Caco-2 (cell line): ENCODE measurements around the gene MYL3. TPM values are rescaled to one million over a fixed set of nuclear protein-coding genes. Genes with fewer than 3 reads are reported as not detected.
"Not testable (repeated sequence)": the region's sequence is repeated elsewhere in the genome, so short reads cannot be mapped to it uniquely, and the experiment has no call there.

Experiments
- BruUV-seq: library from RNA; stranded (reverse); fragments of 400-500 nt; replicated peaks from 2 replicates; lab custom pipeline; 2021; lab: Mats Ljungman, UMichigan
- CTCF ChIA-PET: fragments of 300-600 bp; sonication (Branson Sonifier 250); formaldehyde crosslinking; loops from one replicate; lab custom pipeline; 2022; ENCODE audit warnings: antibody characterized with exemption; lab: Charles Lee
- POLR2A ChIA-PET: fragments of 300-600 bp; sonication (Branson Sonifier 250); formaldehyde crosslinking; loops from one replicate; lab custom pipeline; 2022; ENCODE audit warnings: antibody characterized with exemption; lab: Charles Lee
- DNase-seq, 2 experiments: peaks; one replicate each; pipeline versions ENCODE4 v3.0.0 to v3.0.0-alpha.2; 2020 to 2022
- H3K27me3 ChIP-seq: replicated peaks from 2 replicates; pipeline ENCODE4 v1.6.0; 2011; ENCODE audit warnings: low read length; ENCODE audit not compliant: control insufficient read depth, insufficient read depth
- H3K36me3 ChIP-seq: 2 replicates; pipeline ENCODE4 v1.5.1; 2011; ENCODE audit warnings: low read length; ENCODE audit not compliant: control insufficient read depth, insufficient read depth
- H3K4me1 ChIP-seq: fragments of 250-450 bp; sonication (Bioruptor Pico); 2 replicates; pipeline ENCODE4 v1.5.1; 2020; ENCODE audit warnings: mild to moderate bottlenecking
- H3K4me3 ChIP-seq: 2 replicates; pipeline ENCODE4 v1.5.1; 2011; ENCODE audit warnings: low read depth, mild to moderate bottlenecking, control low read depth, low read length
- H3K9me3 ChIP-seq: fragments of 250-450 bp; sonication (Bioruptor Pico); 2 replicates; pipeline ENCODE4 v1.5.1; 2020; ENCODE audit warnings: mild to moderate bottlenecking, moderate library complexity
- H3K27ac Mint-ChIP-seq: one replicate; pipeline ENCODE4 v1.8.0; 2022; ENCODE audit warnings: mixed read lengths; ENCODE audit not compliant: unreplicated experiment
- H3K27me3 Mint-ChIP-seq: one replicate; pipeline ENCODE4 v1.8.0; 2022; ENCODE audit warnings: mixed read lengths; ENCODE audit not compliant: insufficient read depth, unreplicated experiment
- H3K36me3 Mint-ChIP-seq: one replicate; pipeline ENCODE4 v1.8.0; 2022; ENCODE audit warnings: mild to moderate bottlenecking, mixed read lengths; ENCODE audit not compliant: insufficient read depth, unreplicated experiment
- H3K4me1 Mint-ChIP-seq: one replicate; pipeline ENCODE4 v1.8.0; 2022; ENCODE audit warnings: low read depth, mixed read lengths; ENCODE audit not compliant: unreplicated experiment
- H3K4me3 Mint-ChIP-seq: one replicate; pipeline ENCODE4 v1.8.0; 2022; ENCODE audit warnings: mild to moderate bottlenecking, moderate library complexity, mixed read lengths; ENCODE audit not compliant: unreplicated experiment
- H3K9me3 Mint-ChIP-seq: one replicate; pipeline ENCODE4 v1.8.0; 2022; ENCODE audit warnings: mixed read lengths; ENCODE audit not compliant: unreplicated experiment
- intact Hi-C: fragments of 100-400 bp; cut with micrococcal nuclease; formaldehyde crosslinking; loops from one replicate; pipeline ENCODE4 v1.10.0; 2022; ENCODE audit not compliant: unreplicated experiment
- total RNA-seq: library from RNA; stranded (reverse); gene quantifications from 2 replicates; pipeline ENCODE4 v1.2.3, GENCODE V29; 2022
- TF ChIP-seq, protein P1 (sequence below), 2 experiments: fragments of 200-600 bp in 1 of 2; IDR thresholded peaks; 1 replicate in 1 of 2; 2 replicates in 1 of 2; pipeline versions ENCODE4 v1.5.1 to v1.8.0; 2011 to 2022; ENCODE audit warnings: antibody characterized with exemption in 1 of 2, control low read depth in 1 of 2, inconsistent platforms in 1 of 2, low read depth in 1 of 2, low read length in 1 of 2, mild to moderate bottlenecking in 1 of 2, moderate library complexity in 1 of 2; ENCODE audit not compliant: insufficient read depth in 1 of 2, severe bottlenecking in 1 of 2, unreplicated experiment in 1 of 2

Gene MYL3
- total RNA-seq, 1 experiment from 2014 or later = 13.8 TPM

- no TSS peak for BruUV-seq
- ChIA-PET POLR2A (no interaction called here), CTCF (no interaction called here)
These were observed 37.8 kb downstream of the MYL3 start for GRCh38 chr3:46825450-46825849.

DNA sequence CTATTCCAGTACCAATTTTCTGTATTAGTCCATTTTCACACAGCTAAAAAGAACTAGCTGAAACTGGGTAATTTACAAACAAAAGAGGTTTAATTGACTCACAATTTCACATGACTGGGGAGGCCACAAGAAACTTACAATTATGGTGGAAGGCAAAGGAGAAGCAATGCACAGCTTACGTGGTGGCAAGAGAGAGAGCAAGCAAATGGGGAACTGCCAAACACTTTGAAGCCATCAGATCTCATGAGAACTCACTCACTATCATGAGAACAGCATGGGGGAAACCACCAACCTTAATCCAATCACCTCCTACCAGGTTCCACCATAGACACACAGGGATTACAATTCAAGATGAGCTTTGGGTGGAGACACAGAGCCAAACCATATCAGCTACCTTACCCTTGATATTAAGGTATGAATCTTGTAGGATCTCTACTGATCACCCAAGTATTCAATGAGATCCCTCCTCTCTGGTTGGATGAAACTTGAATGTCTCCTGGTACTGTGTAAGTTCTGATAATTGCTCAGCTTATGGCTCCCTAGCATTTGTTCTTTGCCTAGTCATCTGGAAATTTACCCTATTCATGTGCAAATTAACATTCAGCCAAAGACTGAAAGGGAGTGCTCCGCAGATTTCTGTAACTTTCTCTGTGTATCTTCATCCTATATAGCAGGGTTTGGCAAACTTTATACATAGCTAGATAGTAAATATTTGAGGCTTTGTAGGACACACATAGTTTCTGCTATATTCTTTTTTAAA lies 38.9 kb downstream of the MYL3 start:
- H3K36me3 Mint-ChIP-seq = no peaks in the 10 kb centered on the region
- BruUV-seq = no TSS peak
- Histone ChIP-seq H3K9me3 (peaks cover 18% of the 10 kb centered on the region), H3K4me3 (no peak overlapping the region), H3K4me1 (peaks cover 6% of the 10 kb centered on the region; the same call in 1 of the 2 replicates), H3K27me3 (no peaks in the 10 kb centered on the region), H3K36me3 (no peaks in the 10 kb centered on the region)
- no peaks in the 10 kb centered on the region for H3K4me1 Mint-ChIP-seq
- intact Hi-C loops = no loop called here
- no peaks in the 10 kb centered on the region for H3K27me3 Mint-ChIP-seq
- CTCF ChIA-PET = interaction anchor here (0.7 kb wide), 1 partner anchor 500 kb away, joined by 3 read pairs; no protein-coding TSS in a partner anchor
- POLR2A ChIA-PET = no interaction called here
- TF ChIP-seq, protein P1, sequence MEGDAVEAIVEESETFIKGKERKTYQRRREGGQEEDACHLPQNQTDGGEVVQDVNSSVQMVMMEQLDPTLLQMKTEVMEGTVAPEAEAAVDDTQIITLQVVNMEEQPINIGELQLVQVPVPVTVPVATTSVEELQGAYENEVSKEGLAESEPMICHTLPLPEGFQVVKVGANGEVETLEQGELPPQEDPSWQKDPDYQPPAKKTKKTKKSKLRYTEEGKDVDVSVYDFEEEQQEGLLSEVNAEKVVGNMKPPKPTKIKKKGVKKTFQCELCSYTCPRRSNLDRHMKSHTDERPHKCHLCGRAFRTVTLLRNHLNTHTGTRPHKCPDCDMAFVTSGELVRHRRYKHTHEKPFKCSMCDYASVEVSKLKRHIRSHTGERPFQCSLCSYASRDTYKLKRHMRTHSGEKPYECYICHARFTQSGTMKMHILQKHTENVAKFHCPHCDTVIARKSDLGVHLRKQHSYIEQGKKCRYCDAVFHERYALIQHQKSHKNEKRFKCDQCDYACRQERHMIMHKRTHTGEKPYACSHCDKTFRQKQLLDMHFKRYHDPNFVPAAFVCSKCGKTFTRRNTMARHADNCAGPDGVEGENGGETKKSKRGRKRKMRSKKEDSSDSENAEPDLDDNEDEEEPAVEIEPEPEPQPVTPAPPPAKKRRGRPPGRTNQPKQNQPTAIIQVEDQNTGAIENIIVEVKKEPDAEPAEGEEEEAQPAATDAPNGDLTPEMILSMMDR (IDR thresholded peaks at IDR 0.05; ENCODE audit: insufficient read depth in 1 of 2, low read depth in 1 of 2, low read length in 1 of 2, severe bottlenecking in 1 of 2, unreplicated experiment in 1 of 2) = no peak
- no peak for DNase-seq
- no peak overlapping the region for H3K27ac Mint-ChIP-seq
- peaks cover 41% of the 10 kb centered on the region for H3K9me3 Mint-ChIP-seq
- no peak overlapping the region for H3K4me3 Mint-ChIP-seq

More at GRCh38 chr3:46825450-46825849, 37.8 kb downstream of the MYL3 start:
- no peaks in the 10 kb centered on the region for H3K36me3 ChIP-seq
- Mint-ChIP-seq H3K36me3 (no peaks in the 10 kb centered on the region), H3K27me3 (no peaks in the 10 kb centered on the region), H3K27ac (no peak overlapping the region), H3K9me3 (peaks cover 41% of the 10 kb centered on the region), H3K4me1 (no peaks in the 10 kb centered on the region), H3K4me3 (no peak overlapping the region)
- DNase-seq = no peak
- H3K27me3 ChIP-seq = no peaks in the 10 kb centered on the region
- peaks cover 18% of the 10 kb centered on the region for H3K9me3 ChIP-seq
- TF ChIP-seq, protein P1 (IDR thresholded peaks at IDR 0.05; ENCODE audit: insufficient read depth in 1 of 2, low read depth in 1 of 2, low read length in 1 of 2, severe bottlenecking in 1 of 2, unreplicated experiment in 1 of 2) = no peak
- intact Hi-C loops = no loop called here
- H3K4me3 ChIP-seq = no peak overlapping the region
- peaks cover 6% of the 10 kb centered on the region; the same call in 1 of the 2 replicates for H3K4me1 ChIP-seq

DNA sequence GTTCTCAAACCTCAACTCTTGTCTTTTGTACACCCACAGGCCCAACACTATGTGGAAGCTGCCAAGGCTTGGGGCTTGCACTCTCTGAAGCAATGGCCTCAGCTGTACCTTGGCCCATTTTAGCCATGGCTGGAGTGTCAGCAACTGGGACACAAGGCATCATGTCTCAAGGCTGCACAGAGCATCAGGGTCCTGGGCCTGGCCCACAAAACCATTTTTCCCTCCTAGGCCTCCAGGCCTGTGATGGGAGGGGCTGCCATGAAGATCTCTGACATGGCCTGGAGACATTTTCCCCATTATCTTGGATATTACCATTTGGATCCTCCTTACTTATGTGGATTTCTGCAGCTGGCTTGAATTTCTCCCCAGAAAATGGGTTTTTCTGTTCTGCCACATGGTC lies 39.9 kb downstream of the MYL3 start:
- POLR2A ChIA-PET, H3K36me3 ChIP-seq, H3K4me1 ChIP-seq, DNase-seq, H3K4me3 ChIP-seq, H3K27me3 Mint-ChIP-seq, H3K4me1 Mint-ChIP-seq, intact Hi-C loops, CTCF ChIA-PET, H3K4me3 Mint-ChIP-seq, H3K27ac Mint-ChIP-seq, H3K36me3 Mint-ChIP-seq, BruUV-seq, H3K27me3 ChIP-seq: not testable (repeated sequence)
- H3K9me3 Mint-ChIP-seq = peaks cover 41% of the 10 kb centered on the region
- peaks cover 18% of the 10 kb centered on the region for H3K9me3 ChIP-seq
